HG02678 (cell line): ENCODE results near the gene ARR3.
A peak's percentile ranks its signal among the peaks of the same experiment; 100 is the strongest.
"Not testable (repeated sequence)": the region's sequence is repeated elsewhere in the genome, so short reads cannot be mapped to it uniquely, and the experiment has no call there.

Experiments used
- ATAC-seq: cut with Tn5 transposase; IDR thresholded peaks from one replicate; pipeline ENCODE4 v1.9.1; 2021; ENCODE audit warnings: mild to moderate bottlenecking, moderate library complexity; ENCODE audit not compliant: unreplicated experiment

ARR3 gene

GRCh38 chrX:70268034-70268433, at the start of gene ARR3:
Gene ARR3, plus strand, starts transcription at chrX:70268334. Its CDS starts 1,052 bp downstream, at chrX:70269386.
- no peak for ATAC-seq

GRCh38 chrX:70219938-70220764, 48.0 kb upstream of the ARR3 start:
- ATAC-seq: no peak

GRCh38 chrX:70226048-70226447, 42.1 kb upstream of the ARR3 start:
- no peak for ATAC-seq

GRCh38 chrX:70226687-70227086, 41.4 kb upstream of the ARR3 start:
- ATAC-seq: no peak

- no peak for ATAC-seq
Observed at GRCh38 chrX:70231666-70232065, 36.5 kb upstream of the ARR3 start.

- ATAC-seq: no peak
Observed at GRCh38 chrX:70234355-70234754, 33.8 kb upstream of the ARR3 start, which contains the start of gene AWAT1. Gene AWAT1, plus strand, starts transcription at chrX:70234655. Its CDS starts 41 bp downstream, at chrX:70234696.

- no peak for ATAC-seq
Observed at GRCh38 chrX:70240751-70241150, 27.4 kb upstream of the ARR3 start.

GRCh38 chrX:70241501-70241900, 26.6 kb upstream of the ARR3 start:
- no peak for ATAC-seq

GRCh38 chrX:70243601-70244000, 24.5 kb upstream of the ARR3 start:
- ATAC-seq: not testable (repeated sequence)

- no peak for ATAC-seq
Observed at GRCh38 chrX:70244881-70245280, 23.3 kb upstream of the ARR3 start.

GRCh38 chrX:70247252-70247651, 20.9 kb upstream of the ARR3 start:
- no peak for ATAC-seq

GRCh38 chrX:70252491-70252890, 15.6 kb upstream of the ARR3 start:
- no peak for ATAC-seq

- ATAC-seq: no peak
Observed at GRCh38 chrX:70253377-70254062, 14.6 kb upstream of the ARR3 start.

- ATAC-seq: no peak
Observed at GRCh38 chrX:70254063-70254400, 14.1 kb upstream of the ARR3 start.

GRCh38 chrX:70254909-70255308, 13.2 kb upstream of the ARR3 start:
- no peak for ATAC-seq

- no peak for ATAC-seq
Observed at GRCh38 chrX:70255452-70255851, 12.7 kb upstream of the ARR3 start.

- ATAC-seq: no peak
Observed at GRCh38 chrX:70257423-70258288, 10.5 kb upstream of the ARR3 start.

- no peak for ATAC-seq
Observed at GRCh38 chrX:70260104-70260503, 8.0 kb upstream of the ARR3 start, which contains the start of gene P2RY4. Gene P2RY4, minus strand, starts transcription at chrX:70260204. Its CDS starts 580 bp downstream, at chrX:70259624.

- ATAC-seq: peak; percentile 82
Observed at GRCh38 chrX:70262952-70263567, 5.1 kb upstream of the ARR3 start.

- no peak for ATAC-seq
Observed at GRCh38 chrX:70264784-70265183, 3.4 kb upstream of the ARR3 start.

- ATAC-seq: not testable (repeated sequence)
Observed at GRCh38 chrX:70274029-70274428, 5.9 kb downstream of the ARR3 start.
